HEK293T (cell line): Measurements from ENCODE around the gene SRRM3.

ENCODE experiments used
- CTCF ChIA-PET: fragments of 350-600 bp; formaldehyde crosslinking; extraction: SDS; loops from one replicate; lab custom pipeline; 2021; ENCODE audit warnings: antibody characterized with exemption, inconsistent platforms; lab: Yijun Ruan, JAX
- POLR2A ChIA-PET: fragments of 350-600 bp; formaldehyde crosslinking; extraction: SDS; loops from one replicate; lab custom pipeline; 2020; ENCODE audit warnings: antibody characterized with exemption, inconsistent platforms; lab: Yijun Ruan, JAX
- DNase-seq: peaks from one replicate; pipeline ENCODE4 v3.0.0; 2012; ENCODE audit warnings: mixed read lengths; ENCODE audit errors: extremely low spot score
- ARNT ChIP-seq: fragments of 450-650 bp; IDR thresholded peaks from 2 replicates; pipeline ENCODE4 v1.6.1; 2017; ENCODE audit warnings: mild to moderate bottlenecking
- BHLHE40 ChIP-seq: fragments of 450-650 bp; IDR thresholded peaks from 2 replicates; pipeline ENCODE4 v1.6.1; 2016; ENCODE audit warnings: mild to moderate bottlenecking, moderate library complexity, borderline replicate concordance
- CTBP1 ChIP-seq: fragments of 450-650 bp; IDR thresholded peaks from 2 replicates; pipeline ENCODE4 v1.6.1; 2016; ENCODE audit warnings: borderline replicate concordance
- ELF4 ChIP-seq: fragments of 450-650 bp; IDR thresholded peaks from 2 replicates; pipeline ENCODE4 v1.6.1; 2017; ENCODE audit warnings: antibody characterized with exemption
- FOXA1 ChIP-seq: fragments of 450-650 bp; IDR thresholded peaks from 2 replicates; pipeline ENCODE4 v1.6.1; 2016; ENCODE audit warnings: mild to moderate bottlenecking
- FOXK2 ChIP-seq: fragments of 450-650 bp; IDR thresholded peaks from 2 replicates; pipeline ENCODE4 v1.6.1; 2016; ENCODE audit warnings: mild to moderate bottlenecking
- FOXM1 ChIP-seq: fragments of 450-650 bp; IDR thresholded peaks from 2 replicates; pipeline ENCODE4 v1.6.1; 2017; ENCODE audit warnings: mild to moderate bottlenecking, borderline replicate concordance
- HDGF ChIP-seq: fragments of 450-650 bp; IDR thresholded peaks from 2 replicates; pipeline ENCODE4 v1.6.1; 2017; ENCODE audit warnings: antibody characterized with exemption, borderline replicate concordance
- L3MBTL2 ChIP-seq: fragments of 450-650 bp; conservative IDR thresholded peaks from 2 replicates; pipeline ENCODE4 v1.6.1; 2016; ENCODE audit warnings: mild to moderate bottlenecking
- LEF1 ChIP-seq: fragments of 450-650 bp; IDR thresholded peaks from 2 replicates; pipeline ENCODE4 v1.6.1; 2017; ENCODE audit warnings: mild to moderate bottlenecking, borderline replicate concordance
- NFRKB ChIP-seq: fragments of 450-650 bp; IDR thresholded peaks from 2 replicates; pipeline ENCODE4 v1.6.1; 2016; ENCODE audit warnings: mild to moderate bottlenecking, moderate library complexity
- PKNOX1 ChIP-seq: fragments of 450-650 bp; IDR thresholded peaks from 2 replicates; pipeline ENCODE4 v1.6.1; 2016
- SP1 ChIP-seq: fragments of 450-650 bp; IDR thresholded peaks from 2 replicates; pipeline ENCODE4 v1.6.1; 2017
- SUZ12 ChIP-seq: fragments of 450-650 bp; IDR thresholded peaks from 2 replicates; pipeline ENCODE4 v1.6.1; 2016; ENCODE audit warnings: mild to moderate bottlenecking
- TARDBP ChIP-seq: fragments of 450-650 bp; IDR thresholded peaks from 2 replicates; pipeline ENCODE4 v1.6.1; 2016
- ZNF384 ChIP-seq: fragments of 450-650 bp; IDR thresholded peaks from 2 replicates; pipeline ENCODE4 v1.6.1; 2016

SRRM3 gene

DNA sequence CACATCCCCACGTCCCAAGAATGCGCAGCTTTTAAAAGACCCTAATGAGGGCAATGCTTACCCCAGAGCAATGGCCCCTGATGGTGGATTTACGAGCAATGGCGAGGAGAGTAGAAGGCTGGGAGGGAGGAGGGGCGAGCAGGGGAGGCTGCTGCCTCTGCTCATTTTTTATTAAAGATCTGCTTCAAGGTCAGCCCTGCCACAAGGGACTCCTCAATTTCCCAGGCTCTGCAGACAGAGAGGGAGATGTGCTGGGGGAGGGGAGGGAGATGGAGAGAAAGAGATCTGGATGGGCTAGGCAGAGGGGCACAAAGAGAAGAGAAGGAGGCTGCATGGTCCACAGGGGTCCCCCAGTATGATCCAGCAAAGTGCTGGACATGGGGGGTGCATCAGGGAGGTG is 7.8 kb upstream of the SRRM3 start:
- ChIA-PET POLR2A (no interaction called here), CTCF (no interaction called here)
- no peak for TF ChIP-seq HDGF
- no peak for TF ChIP-seq PKNOX1
- TF ChIP-seq SUZ12, result no peak
- TF ChIP-seq ARNT, result no peak
- no peak for TF ChIP-seq LEF1
- no peak for TF ChIP-seq ELF4
- no peak for TF ChIP-seq TARDBP
- no peak for TF ChIP-seq BHLHE40
- no peak for TF ChIP-seq NFRKB
- no peak for TF ChIP-seq SP1
- no peak for TF ChIP-seq CTBP1
- TF ChIP-seq FOXK2, result no peak
- TF ChIP-seq FOXM1, result no peak
- TF ChIP-seq FOXA1, result no peak
- TF ChIP-seq L3MBTL2, result no peak

DNA sequence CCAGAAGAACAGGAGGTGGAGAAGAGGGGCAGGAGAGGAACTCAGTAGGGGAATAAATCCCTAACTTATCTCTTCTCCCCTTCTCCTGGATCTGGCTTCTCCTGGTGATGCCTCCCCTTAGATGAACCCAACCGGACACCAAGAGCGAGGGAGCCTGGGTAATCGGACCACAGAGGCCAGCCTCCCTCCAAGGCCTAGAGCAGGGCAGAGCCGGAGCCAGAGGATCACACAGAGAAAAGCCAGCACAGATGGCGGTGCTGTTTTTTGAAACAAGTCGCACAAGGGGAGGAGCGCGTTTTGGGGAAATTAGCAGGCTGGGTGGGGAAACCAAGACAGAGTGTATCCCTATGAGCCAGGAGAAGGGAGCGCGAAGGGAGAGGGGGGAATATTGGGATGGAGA is 4.9 kb upstream of the SRRM3 start:
- no peak for DNase-seq
- TF ChIP-seq ARNT (no peak), ZNF384 (no peak), SUZ12 (no peak)
- ChIA-PET POLR2A (interaction anchor here (1.2 kb wide), 1 partner anchor 38 kb away, joined by 3 read pairs; no protein-coding TSS in a partner anchor), CTCF (interaction anchor here (1.3 kb wide), 1 partner anchor 19 kb away, joined by 3 read pairs; no protein-coding TSS in a partner anchor)

More for the DNA sequence above, 7.8 kb upstream of the SRRM3 start:
- no peak for DNase-seq

- ChIA-PET CTCF (interaction anchor here (0.6 to 1.3 kb wide), 3 partner anchors 20 to 26 kb away, joined by 3 to 6 read pairs (median 3); no protein-coding TSS in a partner anchor), POLR2A (interaction anchor here (1.2 kb wide), 1 partner anchor 37 kb away, joined by 3 read pairs; no protein-coding TSS in a partner anchor)
- no peak for TF ChIP-seq FOXM1
- no peak for TF ChIP-seq FOXA1
- no peak for TF ChIP-seq L3MBTL2
- no peak for TF ChIP-seq CTBP1
- TF ChIP-seq LEF1, result no peak
- no peak for TF ChIP-seq PKNOX1
- no peak for TF ChIP-seq ZNF384
- no peak for TF ChIP-seq HDGF
- no peak for TF ChIP-seq ELF4
- no peak for TF ChIP-seq BHLHE40
- no peak for TF ChIP-seq NFRKB
- no peak for TF ChIP-seq FOXK2
- TF ChIP-seq TARDBP, result no peak
- TF ChIP-seq ARNT, result no peak
- no peak for TF ChIP-seq SP1
- no peak for TF ChIP-seq SUZ12
- DNase-seq, result no peak
Observed at GRCh38 chr7:76198202-76198601, 3.5 kb upstream of the SRRM3 start.

DNA sequence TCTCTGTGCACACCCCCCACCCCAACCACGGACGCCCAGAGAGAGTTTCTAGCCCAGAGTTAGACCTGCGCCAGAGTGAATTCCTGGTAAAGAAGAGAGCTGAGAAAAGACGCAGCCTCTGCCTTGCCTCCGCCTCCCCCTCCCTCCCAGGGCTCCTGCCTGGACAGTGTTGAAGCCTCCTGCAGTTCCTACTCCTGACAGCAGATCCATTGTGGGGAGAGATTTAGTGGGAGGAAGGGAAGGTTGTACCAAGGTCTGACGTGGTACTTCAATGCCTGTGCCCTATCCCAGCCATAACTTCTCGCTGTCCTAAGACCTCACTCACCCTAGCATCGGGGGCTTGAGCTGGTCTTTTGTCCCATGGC is 952 bp downstream of the SRRM3 start:
- no peak for DNase-seq
- CTCF ChIA-PET, result no interaction called here
- TF ChIP-seq FOXM1, result no peak
- no peak for TF ChIP-seq CTBP1
- TF ChIP-seq ELF4, result no peak
- TF ChIP-seq FOXK2, result no peak
- TF ChIP-seq NFRKB, result no peak
- TF ChIP-seq HDGF, result no peak
- no peak for TF ChIP-seq ZNF384
- no peak for TF ChIP-seq ARNT
- TF ChIP-seq FOXA1, result no peak
- no peak for TF ChIP-seq PKNOX1
- TF ChIP-seq L3MBTL2, result no peak
- no peak for TF ChIP-seq BHLHE40
- TF ChIP-seq LEF1, result no peak
- TF ChIP-seq SP1, result no peak
- TF ChIP-seq SUZ12, result no peak
- no peak for TF ChIP-seq TARDBP
- POLR2A ChIA-PET, result interaction anchor here (1.7 kb wide), 1 partner anchor 36 kb away, joined by 5 read pairs; no protein-coding TSS in a partner anchor

- CTCF ChIA-PET, result no interaction called here
- TF ChIP-seq CTBP1 (no peak), FOXA1 (no peak), HDGF (no peak), ARNT (no peak), PKNOX1 (no peak), SP1 (no peak), ELF4 (no peak), FOXM1 (no peak), FOXK2 (no peak)
- POLR2A ChIA-PET, result no interaction called here
- DNase-seq, result no peak
Observed at GRCh38 chr7:76204147-76204546, 2.5 kb downstream of the SRRM3 start.

- DNase-seq, result no peak
- TF ChIP-seq CTBP1 (no peak), BHLHE40 (no peak), PKNOX1 (no peak), SP1 (no peak), LEF1 (no peak), L3MBTL2 (no peak), ELF4 (no peak), ZNF384 (no peak), TARDBP (no peak), SUZ12 (no peak), FOXK2 (no peak), ARNT (no peak), FOXA1 (no peak), NFRKB (no peak), HDGF (no peak), FOXM1 (no peak)
- ChIA-PET POLR2A (no interaction called here), CTCF (no interaction called here)
Observed at GRCh38 chr7:76206633-76207032, 4.9 kb downstream of the SRRM3 start.
